HEK293 (cell line): Measurements from ENCODE around the gene KLHL12.
A peak's percentile ranks its signal among the peaks of the same experiment; 100 is the strongest.

Experiments
- CTCF ChIA-PET: fragments of 350-600 bp; formaldehyde crosslinking; extraction: SDS; loops from one replicate; lab custom pipeline; 2021; ENCODE audit warnings: antibody characterized with exemption; lab: Yijun Ruan, JAX
- POLR2A ChIA-PET: fragments of 300-600 bp; formaldehyde crosslinking; extraction: SDS; loops from one replicate; lab custom pipeline; 2020; ENCODE audit warnings: antibody characterized with exemption, inconsistent platforms; lab: Yijun Ruan, JAX
- H3K27ac ChIP-seq: fragments of 200-500 bp; sonication (Bioruptor generic); 2 replicates; pipeline ENCODE4 v1.5.1; 2014; ENCODE audit warnings: low read depth, low read length, control low read depth, inconsistent platforms; ENCODE audit errors: extremely low read depth
- H3K36me3 ChIP-seq, 2 experiments: fragments of 200-500 bp in 1 of 2; sonication (Bioruptor generic) in 1 of 2; 1 replicate in 1 of 2; 2 replicates in 1 of 2; pipeline ENCODE4 v1.5.1; 2014 to 2017; ENCODE audit warnings: inconsistent platforms in 2 of 2, low read length in 2 of 2; ENCODE audit not compliant: control insufficient read depth in 2 of 2, insufficient read depth in 1 of 2
- H3K4me1 ChIP-seq: fragments of 200-500 bp; sonication (Bioruptor generic); 2 replicates; pipeline ENCODE4 v1.5.1; 2014; ENCODE audit warnings: mild to moderate bottlenecking, low read length, inconsistent platforms; ENCODE audit not compliant: control insufficient read depth, insufficient read depth
- H3K4me3 ChIP-seq: 2 replicates; pipeline ENCODE4 v1.5.1; 2011; ENCODE audit warnings: low read depth, mild to moderate bottlenecking, control low read depth, low read length, moderate library complexity
- H3K9me3 ChIP-seq: fragments of 200-500 bp; sonication (Bioruptor generic); 2 replicates; pipeline ENCODE4 v1.5.1; 2014; ENCODE audit warnings: low read depth, low read length, inconsistent platforms; ENCODE audit not compliant: control insufficient read depth, insufficient read depth
- BCL11B ChIP-seq: fragments of 450-650 bp; formaldehyde crosslinking; IDR thresholded peaks from 2 replicates; pipeline ENCODE4 v1.5.1; 2016; ENCODE audit warnings: low read depth, missing biosample characterization, missing genetic modification characterization
- GLIS1 ChIP-seq: fragments of 450-650 bp; formaldehyde crosslinking; IDR thresholded peaks from 2 replicates; pipeline ENCODE4 v1.5.1; 2016; ENCODE audit warnings: missing biosample characterization, missing genetic modification characterization
- INSM2 ChIP-seq: fragments of 450-650 bp; formaldehyde crosslinking; IDR thresholded peaks from 2 replicates; pipeline ENCODE4 v1.5.1; 2016; ENCODE audit warnings: missing biosample characterization, missing genetic modification characterization
- PRDM6 ChIP-seq: fragments of 450-650 bp; formaldehyde crosslinking; IDR thresholded peaks from 2 replicates; pipeline ENCODE4 v1.5.1; 2017; ENCODE audit warnings: missing biosample characterization, missing genetic modification characterization
- SP3 ChIP-seq: fragments of 450-650 bp; formaldehyde crosslinking; IDR thresholded peaks from 2 replicates; pipeline ENCODE4 v1.5.1; 2016; ENCODE audit warnings: missing biosample characterization, missing genetic modification characterization
- ZBTB26 ChIP-seq: fragments of 450-650 bp; formaldehyde crosslinking; optimal IDR thresholded peaks from 2 replicates; pipeline ENCODE3; 2016; ENCODE audit warnings: missing biosample characterization, mild to moderate bottlenecking, missing genetic modification characterization
- ZNF133 ChIP-seq: fragments of 450-650 bp; formaldehyde crosslinking; IDR thresholded peaks from 2 replicates; pipeline ENCODE4 v1.5.1; 2016; ENCODE audit warnings: missing biosample characterization, missing genetic modification characterization
- ZNF214 ChIP-seq: fragments of 450-650 bp; formaldehyde crosslinking; IDR thresholded peaks from 2 replicates; pipeline ENCODE4 v1.5.1; 2017; ENCODE audit warnings: missing biosample characterization, mild to moderate bottlenecking, missing genetic modification characterization, borderline replicate concordance
- ZNF26 ChIP-seq: fragments of 450-650 bp; formaldehyde crosslinking; IDR thresholded peaks from 2 replicates; pipeline ENCODE4 v1.5.1; 2016; ENCODE audit warnings: missing biosample characterization, missing genetic modification characterization
- ZNF274 ChIP-seq, 2 experiments: fragments of 200-500 bp in 1 of 2; fragments of 450-650 bp in 1 of 2; sonication (Bioruptor generic) in 1 of 2; formaldehyde crosslinking in 1 of 2; IDR thresholded peaks; 2 replicates each; pipeline versions ENCODE4 v1.5.1 to v1.6.1; 2014 to 2016; ENCODE audit warnings: borderline replicate concordance in 1 of 2, inconsistent platforms in 1 of 2, low read length in 1 of 2, missing biosample characterization in 1 of 2, missing genetic modification characterization in 1 of 2
- ZNF311 ChIP-seq: fragments of 450-650 bp; formaldehyde crosslinking; IDR thresholded peaks from 2 replicates; pipeline ENCODE4 v1.5.1; 2017; ENCODE audit warnings: missing biosample characterization, missing genetic modification characterization, borderline replicate concordance
- ZNF37A ChIP-seq: fragments of 450-650 bp; IDR thresholded peaks from 2 replicates; pipeline ENCODE4 v1.5.1; 2018; ENCODE audit warnings: missing biosample characterization, missing genetic modification characterization
- ZNF394 ChIP-seq: fragments of 450-650 bp; formaldehyde crosslinking; IDR thresholded peaks from 2 replicates; pipeline ENCODE4 v1.5.1; 2016; ENCODE audit warnings: missing biosample characterization, missing genetic modification characterization, mild to moderate bottlenecking, moderate library complexity, borderline replicate concordance
- ZNF426 ChIP-seq: fragments of 450-650 bp; formaldehyde crosslinking; IDR thresholded peaks from 2 replicates; pipeline ENCODE4 v1.5.1; 2017; ENCODE audit warnings: missing biosample characterization, missing genetic modification characterization, mild to moderate bottlenecking, inconsistent platforms, moderate library complexity
- ZNF560 ChIP-seq: fragments of 450-650 bp; formaldehyde crosslinking; IDR thresholded peaks from 2 replicates; pipeline ENCODE4 v1.5.1; 2017; ENCODE audit warnings: missing biosample characterization, missing genetic modification characterization, borderline replicate concordance
- ZNF585B ChIP-seq: fragments of 450-650 bp; formaldehyde crosslinking; IDR thresholded peaks from 2 replicates; pipeline ENCODE4 v1.5.1; 2016; ENCODE audit warnings: missing biosample characterization, missing genetic modification characterization
- ZNF600 ChIP-seq: fragments of 450-650 bp; formaldehyde crosslinking; IDR thresholded peaks from 2 replicates; pipeline ENCODE4 v1.5.1; 2016; ENCODE audit warnings: missing biosample characterization, missing genetic modification characterization
- ZNF639 ChIP-seq: fragments of 450-650 bp; formaldehyde crosslinking; IDR thresholded peaks from 2 replicates; pipeline ENCODE4 v1.5.1; 2016; ENCODE audit warnings: missing biosample characterization, missing genetic modification characterization
- ZNF830 ChIP-seq: fragments of 450-650 bp; IDR thresholded peaks from 2 replicates; pipeline ENCODE4 v1.5.0; 2018; ENCODE audit warnings: missing biosample characterization, missing genetic modification characterization, low read depth, mild to moderate bottlenecking, moderate library complexity
- ZSCAN4 ChIP-seq: fragments of 450-650 bp; formaldehyde crosslinking; IDR thresholded peaks from 2 replicates; pipeline ENCODE4 v1.5.1; 2017; ENCODE audit warnings: missing biosample characterization, missing genetic modification characterization

Gene KLHL12

GRCh38 chr1:202862679-202863560, 64.1 kb downstream of the KLHL12 start:
- Histone ChIP-seq H3K9me3 (no peaks in the 10 kb centered on the region), H3K27ac (no peak overlapping the region), H3K4me3 (no peak overlapping the region), H3K36me3 (no peaks in the 10 kb centered on the region), H3K4me1 (peaks cover 3% of the 10 kb centered on the region)
- CTCF ChIA-PET: interaction anchor here (0.6 to 0.9 kb wide), 5 partner anchors 11 to 405 kb away, joined by 3 to 4 read pairs (median 3); partner anchors contain the start of gene KLHL12
- POLR2A ChIA-PET: interaction anchor here (0.6 to 3.7 kb wide), 3 partner anchors 26 to 522 kb away, joined by 3 to 15 read pairs (median 4); partner anchors contain the start of gene RABIF
- TF ChIP-seq ZNF585B (tag by site-specific recombination) (peak; percentile 57), ZNF133 (tag by site-specific recombination) (no peak)

- CTCF ChIA-PET: interaction anchor here (0.6 to 1.5 kb wide), 5 partner anchors 9 to 748 kb away, joined by 3 to 4 read pairs (median 3); partner anchors contain the start of gene KLHL12
- H3K36me3 ChIP-seq: peaks cover 0 to 9% of the 10 kb centered on the region in 2 experiments; a peak in 1 of 3 replicates
- no peaks in the 10 kb centered on the region for H3K9me3 ChIP-seq
- POLR2A ChIA-PET: interaction anchor here (0.5 to 3.7 kb wide), 15 partner anchors 10 to 1307 kb away, joined by 3 to 15 read pairs (median 5); partner anchors contain the start of genes KDM5B, KLHL12, PCAT6 and RABIF
- H3K27ac ChIP-seq: peak overlapping the region; percentile 57; the same call in 1 of the 2 replicates
- peak overlapping the region; percentile 68 for H3K4me3 ChIP-seq
- peaks cover 3% of the 10 kb centered on the region for H3K4me1 ChIP-seq
- TF ChIP-seq GLIS1 (tag by site-specific recombination): no peak
- no peak for TF ChIP-seq ZNF26
- TF ChIP-seq ZNF560 (tag by site-specific recombination): no peak
- no peak for TF ChIP-seq ZNF830 (tag by site-specific recombination)
- TF ChIP-seq ZNF394 (tag by site-specific recombination): no peak
- TF ChIP-seq ZNF311: no peak
- TF ChIP-seq SP3: peak; percentile 39
- no peak for TF ChIP-seq BCL11B (tag by site-specific recombination)
- TF ChIP-seq ZNF426 (tag by site-specific recombination): no peak
- no peak for TF ChIP-seq ZNF214
- no peak for TF ChIP-seq ZNF639 (tag by site-specific recombination)
- no peak for TF ChIP-seq PRDM6 (tag by site-specific recombination)
- TF ChIP-seq INSM2 (tag by site-specific recombination): no peak
- no peak for TF ChIP-seq ZNF274 (IDR thresholded peaks at IDR 0.05; ENCODE audit: low read length)
- TF ChIP-seq ZNF274 (tag by site-specific recombination; IDR thresholded peaks at IDR 0.05; ENCODE audit: borderline replicate concordance): no peak
- no peak for TF ChIP-seq ZSCAN4
- peak; percentile 5 for TF ChIP-seq ZBTB26
- TF ChIP-seq ZNF600 (tag by site-specific recombination): peak; percentile 67; the same call in 1 of the 2 replicates
- no peak for TF ChIP-seq ZNF37A (tag by site-specific recombination)
Measured at GRCh38 chr1:202861420-202862132, 65.5 kb downstream of the KLHL12 start.
